ENCODE results near the gene C11orf98. TPM values are rescaled to one million over a fixed set of nuclear protein-coding genes. Genes with fewer than 3 reads are reported as not detected.

C11orf98 gene
- total RNA-seq, 1 experiment from 2014 or later, result 81.2 TPM

DNA sequence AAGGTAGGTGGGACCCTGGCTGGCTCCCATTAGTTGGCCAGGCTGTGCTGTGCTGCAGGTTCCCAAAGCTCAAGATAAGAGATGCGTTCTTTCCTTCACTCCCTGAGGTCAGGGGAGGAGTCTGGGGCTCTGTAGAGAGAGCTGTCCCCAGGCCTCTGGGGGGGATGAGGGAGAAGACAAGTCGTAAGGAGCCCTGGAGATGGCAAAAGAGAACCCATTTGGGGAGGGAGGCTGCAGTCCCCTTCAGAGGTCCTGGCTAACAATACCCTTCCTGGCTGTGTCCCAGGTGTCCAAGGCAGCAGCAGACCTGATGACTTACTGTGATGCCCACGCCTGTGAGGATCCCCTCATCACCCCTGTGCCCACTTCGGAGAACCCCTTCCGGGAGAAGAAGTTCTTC, 43.4 kb upstream of the C11orf98 start:
- ChIA-PET POLR2A (interaction anchor here (0.7 to 15.7 kb wide), 14 partner anchors 10 to 151 kb away, joined by 3 to 197 read pairs (median 7); partner anchors contain the start of genes C11orf98, CSKMT, EEF1G and HNRNPUL2), CTCF (interaction anchor here (0.5 to 7.0 kb wide), 8 partner anchors 12 to 1563 kb away, joined by 3 to 33 read pairs (median 3); partner anchors contain the start of gene TMEM179B)
- Mint-ChIP-seq H3K27me3 (ENCODE audit: insufficient read depth, unreplicated experiment) (no peaks in the 10 kb centered on the region), H3K4me1 (ENCODE audit: insufficient read depth, unreplicated experiment) (peaks cover 25% of the 10 kb centered on the region), H3K9me3 (ENCODE audit: unreplicated experiment) (no peaks in the 10 kb centered on the region), H3K36me3 (ENCODE audit: insufficient read depth, unreplicated experiment) (peaks cover 49% of the 10 kb centered on the region), H3K4me3 (ENCODE audit: unreplicated experiment) (peak overlapping the region; percentile 91), H3K27ac (ENCODE audit: low read depth, unreplicated experiment) (peak overlapping the region; percentile 98)
- no peak for DNase-seq (ENCODE audit: unreplicated experiment)
- TF ChIP-seq, protein P1, sequence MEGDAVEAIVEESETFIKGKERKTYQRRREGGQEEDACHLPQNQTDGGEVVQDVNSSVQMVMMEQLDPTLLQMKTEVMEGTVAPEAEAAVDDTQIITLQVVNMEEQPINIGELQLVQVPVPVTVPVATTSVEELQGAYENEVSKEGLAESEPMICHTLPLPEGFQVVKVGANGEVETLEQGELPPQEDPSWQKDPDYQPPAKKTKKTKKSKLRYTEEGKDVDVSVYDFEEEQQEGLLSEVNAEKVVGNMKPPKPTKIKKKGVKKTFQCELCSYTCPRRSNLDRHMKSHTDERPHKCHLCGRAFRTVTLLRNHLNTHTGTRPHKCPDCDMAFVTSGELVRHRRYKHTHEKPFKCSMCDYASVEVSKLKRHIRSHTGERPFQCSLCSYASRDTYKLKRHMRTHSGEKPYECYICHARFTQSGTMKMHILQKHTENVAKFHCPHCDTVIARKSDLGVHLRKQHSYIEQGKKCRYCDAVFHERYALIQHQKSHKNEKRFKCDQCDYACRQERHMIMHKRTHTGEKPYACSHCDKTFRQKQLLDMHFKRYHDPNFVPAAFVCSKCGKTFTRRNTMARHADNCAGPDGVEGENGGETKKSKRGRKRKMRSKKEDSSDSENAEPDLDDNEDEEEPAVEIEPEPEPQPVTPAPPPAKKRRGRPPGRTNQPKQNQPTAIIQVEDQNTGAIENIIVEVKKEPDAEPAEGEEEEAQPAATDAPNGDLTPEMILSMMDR (IDR thresholded peaks at IDR 0.05; ENCODE audit: unreplicated experiment), result no peak
- intact Hi-C loops (cut with micrococcal nuclease), result no loop called here
- no TSS peak for BruUV-seq (replicated peaks)

DNA sequence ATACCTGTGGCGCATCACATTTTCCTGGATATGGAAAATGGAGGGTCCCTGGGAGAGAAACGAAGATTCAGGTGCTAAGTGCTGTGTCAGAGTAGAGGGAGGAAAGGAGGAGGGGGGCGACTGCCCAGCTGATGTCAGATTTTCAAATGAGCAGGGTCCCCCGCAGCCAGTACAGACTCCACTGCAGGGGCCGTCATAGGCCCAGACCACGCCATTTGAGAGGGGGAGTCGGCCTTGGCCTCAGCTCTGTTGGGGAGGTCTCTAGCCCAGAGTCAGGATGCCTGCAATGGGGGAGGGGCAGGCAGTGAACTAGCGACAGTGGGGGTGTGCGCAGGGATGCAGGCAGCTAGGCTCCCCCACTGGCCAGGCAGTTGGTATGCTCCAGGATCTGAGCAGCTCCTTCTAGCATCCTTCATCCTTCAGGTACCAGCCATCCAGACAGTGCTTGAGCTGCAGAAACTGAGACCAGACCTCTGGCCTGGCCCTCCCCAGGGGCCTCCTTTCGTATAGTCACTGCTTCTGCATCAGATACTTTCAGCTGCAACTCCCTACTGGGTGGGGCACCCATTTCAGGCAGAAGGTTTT, 42.4 kb upstream of the C11orf98 start, which contains the start of the genes BSCL2 and GNG3:
Gene BSCL2, minus strand, starts transcription at position 148 of the 585 bp plus-strand sequence. CDS start 229 bp downstream, outside the sequence.
Gene GNG3, plus strand, starts transcription at position 400 of the 585 bp plus-strand sequence. CDS start 620 bp downstream, outside the sequence.
- POLR2A ChIA-PET, result interaction anchor here (0.6 to 15.7 kb wide), 8 partner anchors 19 to 1338 kb away, joined by 3 to 197 read pairs (median 6); partner anchors contain the start of genes HNRNPUL2, INTS5, LBHD1 and TTC9C
- Mint-ChIP-seq H3K9me3 (ENCODE audit: unreplicated experiment) (no peaks in the 10 kb centered on the region), H3K27me3 (ENCODE audit: insufficient read depth, unreplicated experiment) (no peaks in the 10 kb centered on the region), H3K4me3 (ENCODE audit: unreplicated experiment) (peak within 1 kb of the TSS; percentile 92), H3K27ac (ENCODE audit: low read depth, unreplicated experiment) (peak within 1 kb of the TSS; percentile 98), H3K36me3 (ENCODE audit: insufficient read depth, unreplicated experiment) (peaks cover 46% of the 10 kb centered on the region), H3K4me1 (ENCODE audit: insufficient read depth, unreplicated experiment) (peaks cover 25% of the 10 kb centered on the region)
- no TSS peak for BruUV-seq (replicated peaks)
- TF ChIP-seq, protein P1 (IDR thresholded peaks at IDR 0.05; ENCODE audit: unreplicated experiment), result no peak
- DNase-seq (ENCODE audit: unreplicated experiment), result no peak
- intact Hi-C loops (cut with micrococcal nuclease), result no loop called here
- CTCF ChIA-PET, result interaction anchor here (0.5 to 7.0 kb wide), 10 partner anchors 13 to 1564 kb away, joined by 3 to 38 read pairs (median 4); partner anchors contain the start of gene TMEM179B

DNA sequence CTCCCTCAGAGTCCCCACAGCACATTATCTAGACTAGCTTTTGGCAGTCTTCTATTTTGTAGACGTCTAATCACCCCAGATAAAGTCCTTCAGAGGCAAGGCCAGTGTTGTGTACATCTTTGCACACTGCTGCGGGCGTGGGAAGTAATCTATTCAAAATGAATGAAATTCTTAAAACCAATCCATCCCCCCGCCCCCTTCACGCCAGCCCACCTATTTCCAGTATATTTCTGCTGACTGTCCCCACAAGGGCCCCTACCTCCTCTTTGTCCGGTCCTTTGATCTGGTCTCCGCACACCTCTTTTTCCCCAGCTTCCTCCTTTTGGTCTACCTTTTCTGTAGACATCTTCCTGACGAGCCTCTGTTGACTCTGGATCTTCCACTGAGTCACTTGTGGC, 41.8 kb upstream of the C11orf98 start:
- Mint-ChIP-seq H3K4me3 (ENCODE audit: unreplicated experiment) (peak overlapping the region; percentile 58), H3K36me3 (ENCODE audit: insufficient read depth, unreplicated experiment) (peaks cover 44% of the 10 kb centered on the region), H3K9me3 (ENCODE audit: unreplicated experiment) (no peaks in the 10 kb centered on the region), H3K4me1 (ENCODE audit: insufficient read depth, unreplicated experiment) (peaks cover 25% of the 10 kb centered on the region), H3K27ac (ENCODE audit: low read depth, unreplicated experiment) (no peak overlapping the region), H3K27me3 (ENCODE audit: insufficient read depth, unreplicated experiment) (no peaks in the 10 kb centered on the region)
- ChIA-PET CTCF (interaction anchor here (0.6 to 7.0 kb wide), 6 partner anchors 13 to 1130 kb away, joined by 3 to 38 read pairs (median 4); no protein-coding TSS in a partner anchor), POLR2A (interaction anchor here (1.0 to 15.7 kb wide), 11 partner anchors 15 to 137 kb away, joined by 3 to 197 read pairs (median 6); partner anchors contain the start of genes B3GAT3, HNRNPUL2, INTS5 and MTA2)
- no TSS peak for BruUV-seq (replicated peaks)
- TF ChIP-seq, protein P1 (IDR thresholded peaks at IDR 0.05; ENCODE audit: unreplicated experiment), result no peak
- no peak for DNase-seq (ENCODE audit: unreplicated experiment)
- intact Hi-C loops (cut with micrococcal nuclease), result no loop called here

All from MCF 10A (cell line).